Thyroid gland (tissue), 4 donors: ENCODE data around the gene FBXL17. TPM values are rescaled to one million over a fixed set of nuclear protein-coding genes. Genes with fewer than 3 reads are reported as not detected.

Experiments used
- DNase-seq, 2 donors: peaks; one replicate each; pipeline ENCODE4 v3.0.0-alpha.2; 2019
- H3K27ac ChIP-seq, 3 donors: fragments of 200-600 bp; sonication (generic); 1 replicate in 2 of 3; 2 replicates in 1 of 3; pipeline ENCODE4 v1.5.1; 2016 to 2019; ENCODE audit warnings: mild to moderate bottlenecking in 1 of 3, moderate library complexity in 1 of 3
- H3K27me3 ChIP-seq: fragments of 200-600 bp; sonication (generic); one replicate; pipeline ENCODE4 v1.5.1; 2019
- H3K36me3 ChIP-seq, 2 donors: fragments of 200-600 bp; sonication (generic); one replicate each; pipeline ENCODE4 v1.5.1; 2016 to 2019
- H3K4me1 ChIP-seq, 2 donors: fragments of 200-600 bp; sonication (generic); one replicate each; pipeline ENCODE4 v1.5.1; 2017 to 2019
- H3K4me3 ChIP-seq, 3 donors: fragments of 200-600 bp; sonication (generic); replicated peaks in 1 of 3; 1 replicate in 2 of 3; 2 replicates in 1 of 3; pipeline ENCODE4 v1.5.1; 2016; ENCODE audit warnings: mild to moderate bottlenecking in 1 of 3
- H3K9me3 ChIP-seq: fragments of 200-600 bp; sonication (generic); one replicate; pipeline ENCODE4 v1.5.1; 2017
- CTCF ChIP-seq, 6 experiments: fragments of 200-600 bp in 3 of 6; fragments of 450-650 bp in 3 of 6; sonication (generic) in 3 of 6; IDR thresholded peaks; one replicate each; pipeline ENCODE4 v1.5.1; 2016 to 2019; ENCODE audit warnings: antibody characterized with exemption in 6 of 6, mild to moderate bottlenecking in 2 of 6, inconsistent platforms in 1 of 6, moderate library complexity in 1 of 6
- POLR2A ChIP-seq, 2 donors: fragments of 450-650 bp; IDR thresholded peaks; one replicate each; pipeline ENCODE4 v1.6.1; 2017; ENCODE audit warnings: antibody characterized with exemption in 2 of 2, mild to moderate bottlenecking in 2 of 2, moderate library complexity in 1 of 2
- WGBS, 2 donors: methylation state at CpG; one replicate each; pipeline ENCODE4 v1.1.5; 2017; 5-methylcytosine and 5-hydroxymethylcytosine counted together
- intact Hi-C: fragments of 100-400 bp; cut with DNase I; formaldehyde crosslinking; loops from one replicate; pipeline ENCODE4 v1.15.1; 2023
- small RNA-seq: library from RNA; depleted of rRNA; stranded (forward); fragments of <200 nt; gene quantifications from one replicate; pipeline ENCODE3, GENCODE V24; 2016
- total RNA-seq, 4 donors: library from RNA; depleted of rRNA; stranded (reverse); fragments of >200 nt; gene quantifications; one replicate each; pipeline ENCODE4 v1.2.3, GENCODE V29; 2016

Gene FBXL17
- total RNA-seq, 4 donors from 2014 or later: 37.6 to 77.7 (median 55.6) TPM

GRCh38 chr5:107812570-107813141 is 569.2 kb downstream of the FBXL17 start:
- Histone ChIP-seq H3K9me3 (no peaks in the 10 kb centered on the region), H3K4me1 (peaks cover 0 to 17% of the 10 kb centered on the region in 2 donors), H3K27me3 (no peaks in the 10 kb centered on the region), H3K36me3 (no peaks in the 10 kb centered on the region), H3K4me3 (no peak overlapping the region), H3K27ac (no peak overlapping the region)
- 84 to 91% methylated on average over 8 of the region's 8 CpGs for WGBS, 2 donors
- intact Hi-C loops: no loop called here
- no peak for TF ChIP-seq CTCF (IDR thresholded peaks at IDR 0.05)
- no peak for TF ChIP-seq POLR2A (IDR thresholded peaks at IDR 0.05)
- no peak for DNase-seq

- no peak for DNase-seq
- Histone ChIP-seq H3K27me3 (no peaks in the 10 kb centered on the region), H3K36me3 (no peaks in the 10 kb centered on the region), H3K9me3 (no peaks in the 10 kb centered on the region), H3K4me1 (peaks cover 0 to 17% of the 10 kb centered on the region in 2 donors), H3K27ac (peak overlapping the region in 1 of 3 donors; percentile 41), H3K4me3 (no peak overlapping the region)
- no peak for TF ChIP-seq CTCF (IDR thresholded peaks at IDR 0.05)
- no peak for TF ChIP-seq POLR2A (IDR thresholded peaks at IDR 0.05)
- WGBS, 2 donors: 68% methylated on average over 4 of the region's 4 CpGs
- intact Hi-C loops: no loop called here
These were observed 572.5 kb downstream of the FBXL17 start for GRCh38 chr5:107809201-107810034.

Small RNA genes within 50 kb of the gene (small RNA-seq; reads per million reads assigned to genes)
- gene RN7SKP122: not detected
